Neural crest cell (in vitro differentiated cells): ENCODE results near the gene IL18RAP. TPM values are rescaled to one million over a fixed set of nuclear protein-coding genes. Genes with fewer than 3 reads are reported as not detected.

ENCODE experiments used
- DNase-seq: peaks from one replicate; pipeline ENCODE4 v3.0.0; 2021; ENCODE audit warnings: low read depth, mixed read lengths, low spot score
- H3K27ac Mint-ChIP-seq: one replicate; pipeline ENCODE4 v1.8.0; 2021; ENCODE audit warnings: mild to moderate bottlenecking, mixed read lengths; ENCODE audit not compliant: unreplicated experiment
- H3K27me3 Mint-ChIP-seq: 2 replicates; pipeline ENCODE4 v1.8.0; 2021; ENCODE audit warnings: low read depth, mild to moderate bottlenecking, mixed read lengths
- H3K36me3 Mint-ChIP-seq: 2 replicates; pipeline ENCODE4 v1.8.0; 2021; ENCODE audit warnings: low read depth, mild to moderate bottlenecking, mixed read lengths
- H3K4me1 Mint-ChIP-seq: 2 replicates; pipeline ENCODE4 v1.8.0; 2021; ENCODE audit warnings: mixed read lengths
- H3K4me3 Mint-ChIP-seq: one replicate; pipeline ENCODE4 v1.8.0; 2021; ENCODE audit warnings: mild to moderate bottlenecking, mixed read lengths
- H3K9me3 Mint-ChIP-seq: 2 replicates; pipeline ENCODE4 v1.8.0; 2021; ENCODE audit warnings: mixed read lengths
- long read RNA-seq: library from polyadenylated mRNA; unstranded; transcript quantifications from one replicate; pipeline ENCODE4 v2.0.0, GENCODE V29; 2020
- total RNA-seq: library from RNA; stranded (reverse); gene quantifications from 2 replicates; pipeline ENCODE4 v1.2.1, GENCODE V29; 2021
- TF ChIP-seq, protein P1 (sequence below): fragments of 200-600 bp; sonication (generic); conservative IDR thresholded peaks from 2 replicates; pipeline ENCODE4 v1.5.0; 2021; ENCODE audit warnings: antibody characterized with exemption, mild to moderate bottlenecking

The IL18RAP gene
- total RNA-seq, result not detected in 2 replicates
- long read RNA-seq, result 0 reads

GRCh38 chr2:102422910-102423309 is at the start of gene IL18RAP:
TSS of gene IL18RAP (plus strand) at chr2:102423160. CDS start at chr2:102423278, 118 bp downstream.
- peaks cover 2% of the 10 kb centered on the region for H3K9me3 Mint-ChIP-seq
- TF ChIP-seq, protein P1, sequence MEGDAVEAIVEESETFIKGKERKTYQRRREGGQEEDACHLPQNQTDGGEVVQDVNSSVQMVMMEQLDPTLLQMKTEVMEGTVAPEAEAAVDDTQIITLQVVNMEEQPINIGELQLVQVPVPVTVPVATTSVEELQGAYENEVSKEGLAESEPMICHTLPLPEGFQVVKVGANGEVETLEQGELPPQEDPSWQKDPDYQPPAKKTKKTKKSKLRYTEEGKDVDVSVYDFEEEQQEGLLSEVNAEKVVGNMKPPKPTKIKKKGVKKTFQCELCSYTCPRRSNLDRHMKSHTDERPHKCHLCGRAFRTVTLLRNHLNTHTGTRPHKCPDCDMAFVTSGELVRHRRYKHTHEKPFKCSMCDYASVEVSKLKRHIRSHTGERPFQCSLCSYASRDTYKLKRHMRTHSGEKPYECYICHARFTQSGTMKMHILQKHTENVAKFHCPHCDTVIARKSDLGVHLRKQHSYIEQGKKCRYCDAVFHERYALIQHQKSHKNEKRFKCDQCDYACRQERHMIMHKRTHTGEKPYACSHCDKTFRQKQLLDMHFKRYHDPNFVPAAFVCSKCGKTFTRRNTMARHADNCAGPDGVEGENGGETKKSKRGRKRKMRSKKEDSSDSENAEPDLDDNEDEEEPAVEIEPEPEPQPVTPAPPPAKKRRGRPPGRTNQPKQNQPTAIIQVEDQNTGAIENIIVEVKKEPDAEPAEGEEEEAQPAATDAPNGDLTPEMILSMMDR, result no peak
- H3K36me3 Mint-ChIP-seq, result no peaks in the 10 kb centered on the region
- DNase-seq, result no peak
- no peak within 1 kb of the TSS for H3K4me3 Mint-ChIP-seq
- no peak within 1 kb of the TSS for H3K27ac Mint-ChIP-seq
- peaks cover 60% of the 10 kb centered on the region for H3K27me3 Mint-ChIP-seq
- no peaks in the 10 kb centered on the region for H3K4me1 Mint-ChIP-seq

DNA sequence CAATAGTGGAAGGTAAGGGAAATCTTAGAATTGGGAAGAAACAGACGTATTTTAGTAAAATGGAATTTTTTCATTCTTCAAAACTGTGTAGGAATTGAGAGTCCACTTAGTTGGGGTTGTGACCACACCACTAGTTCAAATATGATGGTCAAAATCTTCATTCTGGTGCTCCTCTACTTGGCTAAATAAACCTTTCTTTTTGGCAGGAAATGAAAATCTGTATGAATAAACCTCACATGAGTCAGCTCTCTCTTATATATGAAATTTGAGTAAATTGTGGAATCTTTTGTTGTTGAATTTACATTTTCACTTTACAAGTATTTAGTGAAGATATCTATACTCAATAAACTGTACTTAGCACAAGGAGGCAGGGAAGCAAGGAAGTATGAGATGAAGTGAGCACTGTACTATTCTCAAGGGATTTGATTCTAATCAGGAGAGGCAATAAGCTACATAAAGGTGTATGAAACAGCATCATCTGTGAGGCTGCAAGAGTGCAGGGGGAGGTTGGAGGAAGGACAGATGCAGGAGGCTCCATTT is 46.8 kb upstream of the IL18RAP start:
- no peaks in the 10 kb centered on the region for H3K36me3 Mint-ChIP-seq
- no peak overlapping the region for H3K27ac Mint-ChIP-seq
- no peak for DNase-seq
- peaks cover 3% of the 10 kb centered on the region for H3K27me3 Mint-ChIP-seq
- TF ChIP-seq, protein P1, result no peak
- no peak overlapping the region for H3K4me3 Mint-ChIP-seq
- H3K9me3 Mint-ChIP-seq, result peaks cover 9% of the 10 kb centered on the region
- no peaks in the 10 kb centered on the region for H3K4me1 Mint-ChIP-seq

GRCh38 chr2:102383722-102384121 is 39.2 kb upstream of the IL18RAP start:
- no peaks in the 10 kb centered on the region for H3K27me3 Mint-ChIP-seq

GRCh38 chr2:102385522-102385921 is 37.4 kb upstream of the IL18RAP start:
- no peak for DNase-seq
- H3K27ac Mint-ChIP-seq, result no peak overlapping the region
- H3K4me1 Mint-ChIP-seq, result no peaks in the 10 kb centered on the region
- H3K9me3 Mint-ChIP-seq, result peaks cover 14% of the 10 kb centered on the region
- no peak overlapping the region for H3K4me3 Mint-ChIP-seq
- H3K36me3 Mint-ChIP-seq, result peaks cover 2% of the 10 kb centered on the region
- H3K27me3 Mint-ChIP-seq, result no peaks in the 10 kb centered on the region
- TF ChIP-seq, protein P1, result no peak

More at GRCh38 chr2:102383722-102384121, 39.2 kb upstream of the IL18RAP start:
- Mint-ChIP-seq H3K27ac (no peak overlapping the region), H3K36me3 (peaks cover 2% of the 10 kb centered on the region), H3K4me3 (no peak overlapping the region), H3K4me1 (no peaks in the 10 kb centered on the region), H3K9me3 (peaks cover 17% of the 10 kb centered on the region)
- TF ChIP-seq, protein P1, result no peak
- DNase-seq, result no peak

- peaks cover 14% of the 10 kb centered on the region for H3K9me3 Mint-ChIP-seq
- TF ChIP-seq, protein P1, result no peak
- H3K36me3 Mint-ChIP-seq, result peaks cover 2% of the 10 kb centered on the region
Observed at GRCh38 chr2:102386004-102386403, 37.0 kb upstream of the IL18RAP start.

More at GRCh38 chr2:102386004-102386403, 37.0 kb upstream of the IL18RAP start:
- H3K4me3 Mint-ChIP-seq, result no peak overlapping the region
- no peaks in the 10 kb centered on the region for H3K4me1 Mint-ChIP-seq
- no peak overlapping the region for H3K27ac Mint-ChIP-seq
- DNase-seq, result no peak
- no peaks in the 10 kb centered on the region for H3K27me3 Mint-ChIP-seq
